Uterus (tissue), 4 donors: Measurements from ENCODE around the gene CLPTM1L. TPM values are rescaled to one million over a fixed set of nuclear protein-coding genes. Genes with fewer than 3 reads are reported as not detected.
"Not testable (repeated sequence)": the region's sequence is repeated elsewhere in the genome, so short reads cannot be mapped to it uniquely, and the experiment has no call there.

Experiments
- DNase-seq, 2 donors: peaks; one replicate each; pipeline ENCODE4 v3.0.0-alpha.2; 2019 to 2020
- H3K27ac ChIP-seq, 2 donors: fragments of 200-600 bp; sonication (generic); 1 replicate in 1 of 2; 2 replicates in 1 of 2; pipeline ENCODE4 v1.5.1; 2016 to 2018
- H3K27me3 ChIP-seq, 2 donors: fragments of 200-600 bp; sonication (generic); one replicate each; pipeline ENCODE4 v1.5.1; 2018 to 2019; ENCODE audit warnings: control low read depth in 1 of 2
- H3K36me3 ChIP-seq, 2 donors: fragments of 200-600 bp; sonication (generic); one replicate each; pipeline ENCODE4 v1.5.1; 2019; ENCODE audit warnings: control low read depth in 1 of 2
- H3K4me1 ChIP-seq, 2 donors: fragments of 200-600 bp; sonication (generic); one replicate each; pipeline ENCODE4 v1.5.1; 2018 to 2019; ENCODE audit warnings: control low read depth in 1 of 2
- H3K4me3 ChIP-seq, 2 donors: fragments of 200-600 bp; sonication (generic); 1 replicate in 1 of 2; 2 replicates in 1 of 2; pipeline ENCODE4 v1.5.1; 2018 to 2019; ENCODE audit warnings: mild to moderate bottlenecking in 1 of 2
- H3K9me3 ChIP-seq, 2 donors: fragments of 200-600 bp; sonication (generic); one replicate each; pipeline ENCODE4 v1.5.1; 2019; ENCODE audit warnings: control low read depth in 1 of 2
- CTCF ChIP-seq, 4 experiments: fragments of 200-600 bp in 2 of 4; fragments of 450-650 bp in 2 of 4; sonication (generic) in 2 of 4; IDR thresholded peaks; one replicate each; pipeline ENCODE4 v1.5.1; 2016 to 2019; ENCODE audit warnings: antibody characterized with exemption in 4 of 4, mild to moderate bottlenecking in 2 of 4, moderate library complexity in 1 of 4
- POLR2A ChIP-seq, 2 donors: fragments of 450-650 bp; IDR thresholded peaks; one replicate each; pipeline ENCODE4 v1.6.1; 2016; ENCODE audit warnings: antibody characterized with exemption in 2 of 2, mild to moderate bottlenecking in 1 of 2, moderate library complexity in 1 of 2
- intact Hi-C: fragments of 100-400 bp; cut with DNase I; formaldehyde crosslinking; loops from one replicate; pipeline ENCODE4 v1.15.1; 2023; ENCODE audit warnings: low total_unique reads
- total RNA-seq, 4 donors: library from RNA; depleted of rRNA in 3 of 4; stranded (reverse); fragments of >200 nt in 3 of 4; gene quantifications; one replicate each; pipeline versions ENCODE4 v1.1.0 to v1.2.4, GENCODE V29; 2014 to 2023
- donor health status: DM: yes; HTN: yes; CAD: no.

The CLPTM1L gene
- total RNA-seq, 4 donors from 2014 or later: 63.2 to 74.3 (median 71.1) TPM

- TF ChIP-seq CTCF (IDR thresholded peaks at IDR 0.05) (no peak), POLR2A (IDR thresholded peaks at IDR 0.05) (no peak)
- no peaks in the 10 kb centered on the region for H3K4me1 ChIP-seq
Measured at GRCh38 chr5:1334831-1335539, 9.9 kb downstream of the CLPTM1L start.

GRCh38 chr5:1333986-1334385, 10.9 kb downstream of the CLPTM1L start:
- Histone ChIP-seq H3K4me3 (no peak overlapping the region), H3K27ac (no peak overlapping the region), H3K27me3 (no peaks in the 10 kb centered on the region), H3K4me1 (no peaks in the 10 kb centered on the region), H3K9me3 (no peaks in the 10 kb centered on the region), H3K36me3 (no peaks in the 10 kb centered on the region)
- TF ChIP-seq CTCF (IDR thresholded peaks at IDR 0.05): no peak
- no peak for TF ChIP-seq POLR2A (IDR thresholded peaks at IDR 0.05)
- no peak for DNase-seq
- intact Hi-C loops: no loop called here

More at GRCh38 chr5:1334831-1335539, 9.9 kb downstream of the CLPTM1L start:
- no peak for DNase-seq
- intact Hi-C loops: no loop called here
- Histone ChIP-seq H3K9me3 (no peaks in the 10 kb centered on the region), H3K27me3 (no peaks in the 10 kb centered on the region), H3K4me3 (no peak overlapping the region), H3K36me3 (no peaks in the 10 kb centered on the region), H3K27ac (no peak overlapping the region)

- H3K27ac ChIP-seq, H3K4me3 ChIP-seq, H3K36me3 ChIP-seq, H3K27me3 ChIP-seq, H3K9me3 ChIP-seq, DNase-seq, H3K4me1 ChIP-seq, intact Hi-C loops: not testable (repeated sequence)
Measured at GRCh38 chr5:1333286-1333685, 11.6 kb downstream of the CLPTM1L start.

GRCh38 chr5:1332461-1333001, 12.4 kb downstream of the CLPTM1L start:
- H3K27ac ChIP-seq: no peak overlapping the region

GRCh38 chr5:1331861-1332405, 13.0 kb downstream of the CLPTM1L start:
- no peak for DNase-seq
- Histone ChIP-seq H3K27ac (no peak overlapping the region), H3K9me3 (no peaks in the 10 kb centered on the region), H3K4me1 (no peaks in the 10 kb centered on the region), H3K4me3 (no peak overlapping the region), H3K27me3 (no peaks in the 10 kb centered on the region), H3K36me3 (no peaks in the 10 kb centered on the region)
- intact Hi-C loops: no loop called here
- no peak for TF ChIP-seq POLR2A (IDR thresholded peaks at IDR 0.05)
- no peak for TF ChIP-seq CTCF (IDR thresholded peaks at IDR 0.05)

More at GRCh38 chr5:1332461-1333001, 12.4 kb downstream of the CLPTM1L start:
- TF ChIP-seq CTCF (IDR thresholded peaks at IDR 0.05) (no peak), POLR2A (IDR thresholded peaks at IDR 0.05) (no peak)
- Histone ChIP-seq H3K36me3 (no peaks in the 10 kb centered on the region), H3K27me3 (no peaks in the 10 kb centered on the region), H3K4me3 (no peak overlapping the region), H3K9me3 (no peaks in the 10 kb centered on the region), H3K4me1 (no peaks in the 10 kb centered on the region)
- no peak for DNase-seq
- intact Hi-C loops: no loop called here
